Gastrocnemius medialis (tissue), 4 donors: ENCODE measurements around the gene SLC12A4. TPM values are rescaled to one million over a fixed set of nuclear protein-coding genes. Genes with fewer than 3 reads are reported as not detected.

Experiments
- ATAC-seq, 2 donors: fragments of 150-250 bp; one replicate each; pipeline ENCODE4 v1.9.1; 2016
- DNase-seq, 2 donors: peaks; one replicate each; pipeline ENCODE4 v3.0.0-alpha.2; 2019
- H3K27ac ChIP-seq, 4 donors: fragments of 200-600 bp; sonication (generic); 1 replicate in 1 of 4; 2 replicates in 3 of 4; pipeline ENCODE4 v1.5.1; 2016 to 2018; ENCODE audit warnings: mild to moderate bottlenecking in 2 of 4, moderate library complexity in 1 of 4
- H3K27me3 ChIP-seq, 3 donors: fragments of 200-600 bp; sonication (generic) in 2 of 3; 1 replicate in 1 of 3; 2 replicates in 2 of 3; pipeline versions ENCODE4 v1.5.1 to v1.6.0; 2016 to 2019; ENCODE audit warnings: mild to moderate bottlenecking in 1 of 3, moderate library complexity in 1 of 3
- H3K36me3 ChIP-seq, 2 donors: fragments of 200-600 bp; sonication (generic) in 1 of 2; one replicate each; pipeline ENCODE4 v1.5.1; 2017 to 2018
- H3K4me1 ChIP-seq, 2 donors: fragments of 200-600 bp; sonication (generic) in 1 of 2; one replicate each; pipeline ENCODE4 v1.5.1; 2016 to 2017; ENCODE audit warnings: mild to moderate bottlenecking in 2 of 2
- H3K4me3 ChIP-seq, 4 donors: fragments of 200-600 bp; sonication (generic) in 3 of 4; 1 replicate in 1 of 4; 2 replicates in 3 of 4; pipeline ENCODE4 v1.5.1; 2016 to 2019; ENCODE audit warnings: mild to moderate bottlenecking in 2 of 4
- H3K9me3 ChIP-seq, 3 donors: fragments of 200-600 bp; sonication (generic) in 2 of 3; 1 replicate in 1 of 3; 2 replicates in 2 of 3; pipeline ENCODE4 v1.5.1; 2016 to 2019
- POLR2A ChIP-seq, 2 donors: fragments of 450-650 bp; IDR thresholded peaks; one replicate each; pipeline ENCODE4 v1.6.1; 2017; ENCODE audit warnings: antibody characterized with exemption in 2 of 2, mild to moderate bottlenecking in 2 of 2, moderate library complexity in 2 of 2
- in situ Hi-C, 4 donors: fragments of 200-750 bp; cut with MboI; loops; one replicate each; pipeline versions ENCODE4 v1.15.0 to v1.8.0; 2017; ENCODE audit warnings: low sequenced_read_pairs in 4 of 4
- intact Hi-C: fragments of 100-400 bp; cut with DNase I; formaldehyde crosslinking; loops from one replicate; pipeline ENCODE4 v1.15.1; 2023; ENCODE audit warnings: low total_unique reads
- total RNA-seq, 4 donors: library from RNA; depleted of rRNA; stranded (reverse); fragments of >200 nt; gene quantifications; one replicate each; pipeline versions ENCODE4 v1.1.0 to v1.2.3, GENCODE V29; 2016
- TF ChIP-seq, protein P1 (sequence below), 5 experiments: fragments of 450-650 bp in 3 of 5; fragments of 200-600 bp in 2 of 5; sonication (generic) in 2 of 5; IDR thresholded peaks in 4 of 5; conservative IDR thresholded peaks in 1 of 5; 1 replicate in 4 of 5; 2 replicates in 1 of 5; pipeline ENCODE4 v1.5.1; 2016 to 2019; ENCODE audit warnings: antibody characterized with exemption in 5 of 5, mild to moderate bottlenecking in 3 of 5, moderate library complexity in 3 of 5

SLC12A4 gene
- total RNA-seq, 4 donors from 2014 or later, result 10.4 to 30.8 (median 15.8) TPM

DNA sequence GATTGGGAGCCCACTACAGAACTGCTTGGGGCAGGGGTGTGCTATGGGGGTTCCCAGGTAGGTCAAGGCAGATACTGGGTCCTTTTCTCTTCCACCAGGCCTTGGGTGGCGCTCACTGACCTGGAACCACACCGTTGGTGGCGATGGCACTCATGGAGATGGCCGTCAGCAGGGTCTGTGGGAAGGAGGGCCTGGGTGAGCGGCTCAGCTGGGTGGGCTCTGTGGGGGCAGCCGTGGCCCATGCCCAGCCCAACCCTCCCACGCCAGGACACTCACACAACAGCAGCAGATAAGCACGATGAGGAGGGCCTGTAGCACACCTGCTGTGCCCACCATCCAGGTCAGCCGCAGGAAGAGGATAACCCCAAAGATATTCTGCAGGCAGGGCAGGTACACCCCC, 10.8 kb downstream of the SLC12A4 start:
- ATAC-seq (no peak), DNase-seq (no peak)
- Histone ChIP-seq H3K27me3 (no peaks in the 10 kb centered on the region), H3K4me1 (peaks cover 44% of the 10 kb centered on the region in 2 donors), H3K4me3 (no peak overlapping the region), H3K9me3 (no peaks in the 10 kb centered on the region), H3K36me3 (peaks cover 0 to 22% of the 10 kb centered on the region in 2 donors), H3K27ac (peak overlapping the region in 3 of 4 donors; percentile 87 to 95 (median 90))
- in situ Hi-C loops (no loop called here), intact Hi-C loops (loop anchor here (2.0 kb wide), 1 partner anchor 21 kb away; the partner anchor contains the start of gene PSMB10)
- TF ChIP-seq, protein P1, sequence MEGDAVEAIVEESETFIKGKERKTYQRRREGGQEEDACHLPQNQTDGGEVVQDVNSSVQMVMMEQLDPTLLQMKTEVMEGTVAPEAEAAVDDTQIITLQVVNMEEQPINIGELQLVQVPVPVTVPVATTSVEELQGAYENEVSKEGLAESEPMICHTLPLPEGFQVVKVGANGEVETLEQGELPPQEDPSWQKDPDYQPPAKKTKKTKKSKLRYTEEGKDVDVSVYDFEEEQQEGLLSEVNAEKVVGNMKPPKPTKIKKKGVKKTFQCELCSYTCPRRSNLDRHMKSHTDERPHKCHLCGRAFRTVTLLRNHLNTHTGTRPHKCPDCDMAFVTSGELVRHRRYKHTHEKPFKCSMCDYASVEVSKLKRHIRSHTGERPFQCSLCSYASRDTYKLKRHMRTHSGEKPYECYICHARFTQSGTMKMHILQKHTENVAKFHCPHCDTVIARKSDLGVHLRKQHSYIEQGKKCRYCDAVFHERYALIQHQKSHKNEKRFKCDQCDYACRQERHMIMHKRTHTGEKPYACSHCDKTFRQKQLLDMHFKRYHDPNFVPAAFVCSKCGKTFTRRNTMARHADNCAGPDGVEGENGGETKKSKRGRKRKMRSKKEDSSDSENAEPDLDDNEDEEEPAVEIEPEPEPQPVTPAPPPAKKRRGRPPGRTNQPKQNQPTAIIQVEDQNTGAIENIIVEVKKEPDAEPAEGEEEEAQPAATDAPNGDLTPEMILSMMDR (IDR thresholded peaks at IDR 0.05 in 4 of 5, conservative IDR thresholded peaks at IDR 0.05 in 1 of 5), result no peak
- no peak for TF ChIP-seq POLR2A (IDR thresholded peaks at IDR 0.05)

DNA sequence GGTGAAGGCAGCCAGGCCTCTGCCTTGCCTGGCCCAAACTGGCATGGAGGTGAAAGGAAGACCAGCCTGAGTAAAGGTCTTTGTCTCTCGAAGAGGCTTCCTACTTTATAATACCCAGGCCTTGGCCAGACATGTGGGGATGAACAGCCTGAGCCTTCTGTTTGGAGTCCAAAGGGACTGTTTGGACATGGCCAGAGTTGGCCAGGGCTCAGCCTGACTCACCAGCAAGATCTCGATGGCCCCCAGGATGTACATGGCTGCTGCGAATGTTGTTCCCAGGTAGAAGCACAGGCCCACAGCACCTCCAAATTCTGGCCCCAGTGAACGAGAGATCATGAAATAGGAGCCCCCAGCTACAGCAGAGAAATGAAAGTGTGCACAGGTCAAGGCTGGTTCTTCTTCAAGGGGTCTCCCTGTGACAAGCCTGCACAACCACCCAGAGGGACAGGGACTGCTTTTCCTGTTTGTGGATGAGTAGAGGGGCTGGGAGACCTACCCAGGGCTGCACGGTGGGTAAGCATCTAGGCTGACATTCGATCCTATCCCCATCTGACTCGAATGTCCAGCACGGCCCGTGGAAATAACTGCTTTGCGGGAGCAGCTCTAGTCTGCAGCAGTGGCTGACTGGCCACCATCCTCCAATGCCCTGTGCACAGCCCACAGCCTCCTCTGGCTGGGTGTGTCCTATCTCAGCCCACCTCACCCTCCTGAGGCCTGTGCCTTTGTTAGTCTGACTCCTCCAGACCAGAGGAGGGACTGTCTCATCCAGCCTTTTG, 13.8 kb downstream of the SLC12A4 start:
- TF ChIP-seq, protein P1 (IDR thresholded peaks at IDR 0.05 in 4 of 5, conservative IDR thresholded peaks at IDR 0.05 in 1 of 5), result no peak
- no peak for TF ChIP-seq POLR2A (IDR thresholded peaks at IDR 0.05)
- intact Hi-C loops (no loop called here), in situ Hi-C loops (no loop called here)
- DNase-seq, result no peak
- peaks cover 0 to 49% of the 10 kb centered on the region in 2 donors for H3K36me3 ChIP-seq
- H3K4me1 ChIP-seq, result peaks cover 22 to 26% of the 10 kb centered on the region in 2 donors
- H3K27me3 ChIP-seq, result no peaks in the 10 kb centered on the region
- H3K27ac ChIP-seq, result peak overlapping the region in 3 of 4 donors; percentile 5 to 20 (median 19)
- no peaks in the 10 kb centered on the region for H3K9me3 ChIP-seq
- ATAC-seq, result no peak
- no peak overlapping the region for H3K4me3 ChIP-seq

DNA sequence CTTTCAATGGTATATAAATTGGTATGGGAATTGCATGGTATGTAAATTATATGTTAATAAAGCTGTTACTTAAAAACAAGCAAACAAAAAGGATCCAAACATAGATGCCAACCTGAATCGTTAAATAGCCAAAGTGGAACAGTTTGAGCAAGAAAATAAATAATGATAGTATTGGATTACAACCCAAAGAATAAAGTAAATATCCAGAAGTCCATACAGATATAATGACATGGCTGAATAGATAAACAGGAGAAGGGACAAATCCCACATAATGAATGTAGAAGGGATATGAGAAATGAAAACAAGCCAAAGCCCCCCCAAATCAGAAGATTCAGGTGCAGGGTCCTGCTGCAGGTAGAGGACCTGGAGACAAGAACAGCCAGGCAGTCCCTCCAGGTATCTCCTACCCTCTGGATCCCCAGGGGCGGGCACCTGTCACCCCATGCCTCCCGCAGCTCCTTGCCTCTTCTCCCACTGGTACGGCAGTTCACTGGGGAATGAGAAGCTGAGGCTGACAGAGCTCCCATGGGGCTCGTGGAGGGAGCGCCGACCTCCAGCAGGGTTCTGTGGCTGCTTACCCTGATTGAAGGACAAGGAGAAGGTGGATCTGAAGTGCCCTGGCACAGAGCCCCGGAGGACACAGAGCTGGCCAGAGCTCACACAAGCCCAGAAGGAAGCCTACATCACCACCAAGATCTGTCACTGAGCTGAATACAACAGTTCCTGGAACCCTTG, 14.6 kb downstream of the SLC12A4 start:
- Histone ChIP-seq H3K4me3 (no peak overlapping the region), H3K27me3 (no peaks in the 10 kb centered on the region), H3K9me3 (no peaks in the 10 kb centered on the region), H3K4me1 (peaks cover 14 to 18% of the 10 kb centered on the region in 2 donors), H3K27ac (peak overlapping the region in 3 of 4 donors; percentile 5 to 20 (median 19)), H3K36me3 (peaks cover 0 to 57% of the 10 kb centered on the region in 2 donors)
- DNase-seq (no peak), ATAC-seq (no peak)
- in situ Hi-C loops, result no loop called here
- TF ChIP-seq, protein P1 (IDR thresholded peaks at IDR 0.05 in 4 of 5, conservative IDR thresholded peaks at IDR 0.05 in 1 of 5), result no peak
- TF ChIP-seq POLR2A (IDR thresholded peaks at IDR 0.05), result no peak
- intact Hi-C loops, result no loop called here

DNA sequence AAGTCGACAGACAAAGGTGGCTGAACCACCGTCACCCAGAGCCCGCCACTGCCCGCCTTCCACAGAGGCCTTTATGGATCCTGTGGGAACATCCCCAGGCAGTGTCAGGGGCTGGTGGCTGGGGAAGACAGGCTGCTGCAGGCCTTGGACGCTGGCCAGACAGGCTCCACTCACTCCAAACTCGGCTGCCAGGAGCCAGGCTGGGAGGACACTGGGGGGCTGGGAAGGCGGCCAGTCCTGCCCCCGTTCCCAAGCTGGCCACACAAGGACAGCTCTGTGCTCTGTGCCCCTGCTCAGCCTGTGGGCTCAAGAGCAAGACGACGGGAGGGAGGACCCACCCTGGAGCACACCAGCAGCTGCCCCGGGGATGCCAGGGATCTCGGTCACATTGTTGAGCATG, 17.0 kb downstream of the SLC12A4 start:
- intact Hi-C loops (no loop called here), in situ Hi-C loops (no loop called here)
- no peak for ATAC-seq
- Histone ChIP-seq H3K27me3 (no peaks in the 10 kb centered on the region), H3K4me3 (no peak overlapping the region), H3K27ac (peak overlapping the region in 2 of 4 donors; percentile 15 to 55), H3K4me1 (peaks cover 7 to 11% of the 10 kb centered on the region in 2 donors), H3K36me3 (peaks cover 0 to 80% of the 10 kb centered on the region in 2 donors), H3K9me3 (no peaks in the 10 kb centered on the region)
- TF ChIP-seq, protein P1 (IDR thresholded peaks at IDR 0.05 in 4 of 5, conservative IDR thresholded peaks at IDR 0.05 in 1 of 5), result no peak
- no peak for TF ChIP-seq POLR2A (IDR thresholded peaks at IDR 0.05)
- DNase-seq, result no peak
